Suprapubic skin (tissue), 4 donors: ENCODE results near the gene UBE2G1. TPM values are rescaled to one million over a fixed set of nuclear protein-coding genes. Genes with fewer than 3 reads are reported as not detected.

ENCODE experiments used
- DNase-seq, 2 donors: peaks; one replicate each; pipeline ENCODE4 v3.0.0-alpha.2; 2019; ENCODE audit warnings: low spot score in 2 of 2
- H3K27ac ChIP-seq: fragments of 200-600 bp; sonication (generic); one replicate; pipeline ENCODE4 v1.5.1; 2019
- H3K27me3 ChIP-seq: fragments of 200-600 bp; sonication (generic); one replicate; pipeline ENCODE4 v1.5.1; 2019
- H3K36me3 ChIP-seq: fragments of 200-600 bp; sonication (generic); one replicate; pipeline ENCODE4 v1.5.1; 2019
- H3K4me1 ChIP-seq: fragments of 200-600 bp; sonication (generic); one replicate; pipeline ENCODE4 v1.5.1; 2019
- H3K4me3 ChIP-seq: fragments of 200-600 bp; sonication (generic); one replicate; pipeline ENCODE4 v1.5.1; 2019; ENCODE audit warnings: mild to moderate bottlenecking
- H3K9me3 ChIP-seq: fragments of 200-600 bp; sonication (generic); one replicate; pipeline ENCODE4 v1.5.1; 2019
- CTCF ChIP-seq, 2 donors: fragments of 200-600 bp in 1 of 2; fragments of 450-650 bp in 1 of 2; sonication (generic) in 1 of 2; IDR thresholded peaks; one replicate each; pipeline ENCODE4 v1.5.1; 2016 to 2019; ENCODE audit warnings: antibody characterized with exemption in 2 of 2, mild to moderate bottlenecking in 1 of 2, moderate library complexity in 1 of 2
- EP300 ChIP-seq: sonication (generic); formaldehyde crosslinking; IDR thresholded peaks from one replicate; pipeline ENCODE4 v1.6.1; 2017; ENCODE audit warnings: antibody characterized with exemption
- POLR2A ChIP-seq, 2 donors: fragments of 450-650 bp; IDR thresholded peaks; one replicate each; pipeline ENCODE4 v1.6.1; 2017; ENCODE audit warnings: antibody characterized with exemption in 2 of 2, mild to moderate bottlenecking in 2 of 2, moderate library complexity in 2 of 2
- POLR2AphosphoS5 ChIP-seq, 3 donors: sonication (generic); formaldehyde crosslinking; IDR thresholded peaks; one replicate each; pipeline ENCODE4 v1.6.1; 2017; ENCODE audit warnings: antibody characterized with exemption in 3 of 3
- WGBS: methylation state at CpG from one replicate; pipeline ENCODE4 v1.1.5; 2018; 5-methylcytosine and 5-hydroxymethylcytosine counted together
- total RNA-seq, 4 donors: library from RNA; depleted of rRNA; stranded (reverse); fragments of >200 nt; gene quantifications; one replicate each; pipeline ENCODE4 v1.1.0, GENCODE V29; 2016

UBE2G1 gene
- total RNA-seq, 4 donors from 2014 or later, result 53.4 to 75.4 (median 67.4) TPM

GRCh38 chr17:4229627-4230541 lies 136.6 kb downstream of the UBE2G1 start:
- peak overlapping the region; percentile 80 for H3K27ac ChIP-seq
- no peak overlapping the region for H3K4me3 ChIP-seq
- 27% methylated on average over 8 of the region's 8 CpGs for WGBS
- peaks cover 15% of the 10 kb centered on the region for H3K36me3 ChIP-seq
- peaks cover 31% of the 10 kb centered on the region for H3K4me1 ChIP-seq
- H3K27me3 ChIP-seq, result no peaks in the 10 kb centered on the region
- no peaks in the 10 kb centered on the region for H3K9me3 ChIP-seq
- DNase-seq, result peak in 1 of 2 donors; percentile 76
- TF ChIP-seq POLR2AphosphoS5 (IDR thresholded peaks at IDR 0.05) (peak; percentile 40 to 84 (median 62)), CTCF (IDR thresholded peaks at IDR 0.05) (no peak), EP300 (peak; percentile 60), POLR2A (IDR thresholded peaks at IDR 0.05) (no peak)

GRCh38 chr17:4221899-4222659 lies 144.4 kb downstream of the UBE2G1 start:
- Histone ChIP-seq H3K9me3 (no peaks in the 10 kb centered on the region), H3K36me3 (no peaks in the 10 kb centered on the region), H3K4me3 (no peak overlapping the region), H3K4me1 (peaks cover 9% of the 10 kb centered on the region), H3K27me3 (no peaks in the 10 kb centered on the region), H3K27ac (no peak overlapping the region)
- TF ChIP-seq CTCF (IDR thresholded peaks at IDR 0.05) (no peak), EP300 (no peak), POLR2AphosphoS5 (IDR thresholded peaks at IDR 0.05) (no peak)
- 82% methylated on average over 25 of the region's 47 CpGs for WGBS
- no peak for DNase-seq

GRCh38 chr17:4221163-4221562 lies 145.3 kb downstream of the UBE2G1 start:
- peaks cover 9% of the 10 kb centered on the region for H3K4me1 ChIP-seq
- TF ChIP-seq CTCF (IDR thresholded peaks at IDR 0.05) (no peak), POLR2AphosphoS5 (IDR thresholded peaks at IDR 0.05) (no peak), POLR2A (IDR thresholded peaks at IDR 0.05) (no peak), EP300 (no peak)
- no peaks in the 10 kb centered on the region for H3K9me3 ChIP-seq
- H3K27me3 ChIP-seq, result no peaks in the 10 kb centered on the region
- no peaks in the 10 kb centered on the region for H3K36me3 ChIP-seq
- no peak overlapping the region for H3K4me3 ChIP-seq
- 89% methylated on average over 4 of the region's 4 CpGs for WGBS
- no peak overlapping the region for H3K27ac ChIP-seq
- no peak for DNase-seq

GRCh38 chr17:4220655-4221054 lies 145.8 kb downstream of the UBE2G1 start:
- peaks cover 15% of the 10 kb centered on the region for H3K4me1 ChIP-seq
- H3K27me3 ChIP-seq, result no peaks in the 10 kb centered on the region
- H3K4me3 ChIP-seq, result no peak overlapping the region
- no peak overlapping the region for H3K27ac ChIP-seq
- H3K36me3 ChIP-seq, result no peaks in the 10 kb centered on the region
- TF ChIP-seq CTCF (IDR thresholded peaks at IDR 0.05) (no peak), POLR2A (IDR thresholded peaks at IDR 0.05) (no peak), EP300 (no peak), POLR2AphosphoS5 (IDR thresholded peaks at IDR 0.05) (no peak)
- no peaks in the 10 kb centered on the region for H3K9me3 ChIP-seq
- no peak for DNase-seq
- WGBS, result 66% methylated on average over 7 of the region's 7 CpGs

Other genes starting within 250 kb of the UBE2G1 start
- 100 to 1,000 TPM in 1 of 4 donors, 10 to 100 TPM in 3; 47.5 to 171 (median 81.0) TPM for gene ZZEF1, start 223.6 kb downstream of the UBE2G1 start, total RNA-seq
- gene CYB5D2, start 223.5 kb downstream of the UBE2G1 start, total RNA-seq, result 10 to 100 TPM; 17.7 to 41.3 (median 28.3) TPM
- gene ANKFY1, start 102.7 kb downstream of the UBE2G1 start, total RNA-seq, result 10 to 100 TPM; 25.6 to 70.6 (median 44.9) TPM
- gene SPNS3, start 67.3 kb upstream of the UBE2G1 start, total RNA-seq, result under 1 TPM in 1 of 4 donors, not detected in 3; 0.72 TPM
- gene SPNS2, start 132.2 kb upstream of the UBE2G1 start, total RNA-seq, result 10 to 100 TPM; 25.1 to 76.3 (median 49.6) TPM
- 100 to 1,000 TPM in 1 of 4 donors, 10 to 100 TPM in 3; 73.4 to 127 (median 83.8) TPM for gene MYBBP1A, start 188.7 kb upstream of the UBE2G1 start, total RNA-seq
- 100 to 1,000 TPM in 3 of 4 donors, 10 to 100 TPM in 1; 64.6 to 187 (median 134) TPM for gene GGT6, start 193.9 kb upstream of the UBE2G1 start, total RNA-seq
- gene SMTNL2, start 217.9 kb upstream of the UBE2G1 start, total RNA-seq, result 1 to 10 TPM in 1 of 4 donors, under 1 TPM in 2, not detected in 1; 0.64 to 1.3 (median 0.81) TPM